OCI-LY7 (cell line): ENCODE data around the gene MAP3K15. TPM values are rescaled to one million over a fixed set of nuclear protein-coding genes. Genes with fewer than 3 reads are reported as not detected.
A peak's percentile ranks its signal among the peaks of the same experiment; 100 is the strongest.

Source experiments
- BruUV-seq: library from RNA; stranded (reverse); fragments of 400-500 nt; replicated peaks from 2 replicates; lab custom pipeline; 2021; lab: Mats Ljungman, UMichigan
- CTCF ChIA-PET: fragments of 300-600 bp; sonication (Branson Sonifier 250); formaldehyde crosslinking; loops from one replicate; lab custom pipeline; 2022; ENCODE audit warnings: antibody characterized with exemption; ENCODE audit not compliant: unreplicated experiment; lab: Charles Lee
- POLR2A ChIA-PET: fragments of 300-600 bp; sonication (Branson Sonifier 250); formaldehyde crosslinking; loops from one replicate; lab custom pipeline; 2022; ENCODE audit warnings: antibody characterized with exemption; lab: Charles Lee
- DNase-seq: peaks from one replicate; pipeline ENCODE4 v3.0.0-alpha.2; 2015; ENCODE audit warnings: low spot score
- H2AFZ ChIP-seq: fragments of 200-600 bp; sonication (generic), shearing (Covaris generic); 2 replicates; pipeline ENCODE4 v1.6.1; 2014; ENCODE audit warnings: mild to moderate bottlenecking, antibody characterized with exemption, low read length, moderate library complexity
- H3K27ac ChIP-seq: fragments of 200-600 bp; sonication (generic); 2 replicates; pipeline ENCODE4 v1.5.1; 2014; ENCODE audit warnings: mixed run types, low read depth, mild to moderate bottlenecking, moderate library complexity, low read length, inconsistent platforms; ENCODE audit not compliant: poor library complexity, severe bottlenecking
- H3K36me3 ChIP-seq: fragments of 200-600 bp; sonication (generic); 2 replicates; pipeline ENCODE4 v1.6.1; 2014; ENCODE audit warnings: mild to moderate bottlenecking, antibody characterized with exemption, low read length, moderate library complexity, mixed read lengths; ENCODE audit not compliant: insufficient read depth
- H3K4me1 ChIP-seq: fragments of 200-600 bp; sonication (generic); 2 replicates; pipeline ENCODE4 v1.5.1; 2014; ENCODE audit warnings: mild to moderate bottlenecking, low read length; ENCODE audit not compliant: insufficient read depth, poor library complexity, severe bottlenecking
- H3K4me2 ChIP-seq: fragments of 200-600 bp; sonication (generic); 2 replicates; pipeline ENCODE4 v1.6.1; 2014; ENCODE audit warnings: mild to moderate bottlenecking, low read length
- H3K4me3 ChIP-seq: fragments of 200-600 bp; sonication (generic); 2 replicates; pipeline ENCODE4 v1.5.1; 2014; ENCODE audit warnings: mild to moderate bottlenecking, low read depth, low read length; ENCODE audit not compliant: poor library complexity, severe bottlenecking
- H3K79me2 ChIP-seq: fragments of 200-600 bp; sonication (generic); 2 replicates; pipeline ENCODE4 v1.6.1; 2016; ENCODE audit warnings: low read depth, mild to moderate bottlenecking, low read length, moderate library complexity, mixed read lengths; ENCODE audit not compliant: insufficient read depth
- H3K9me2 ChIP-seq: fragments of 200-600 bp; sonication (generic); 2 replicates; pipeline ENCODE4 v1.6.1; 2016; ENCODE audit warnings: mild to moderate bottlenecking, low read length, mixed read lengths; ENCODE audit not compliant: insufficient read depth
- H3K9me3 ChIP-seq: fragments of 200-600 bp; sonication (generic); 2 replicates; pipeline ENCODE4 v1.6.1; 2014; ENCODE audit warnings: mild to moderate bottlenecking, mixed run types, low read length, mixed read lengths
- H4K20me1 ChIP-seq: fragments of 200-600 bp; sonication (generic); 2 replicates; pipeline ENCODE4 v1.6.1; 2014; ENCODE audit warnings: mild to moderate bottlenecking, antibody characterized with exemption, low read length, moderate library complexity, mixed read lengths; ENCODE audit not compliant: insufficient read depth
- CTCF ChIP-seq: fragments of 200-600 bp; sonication (generic); conservative IDR thresholded peaks from 2 replicates; pipeline ENCODE4 v1.5.1; 2014; ENCODE audit warnings: mild to moderate bottlenecking, antibody characterized with exemption, low read length, moderate library complexity, mixed read lengths
- EZH2phosphoT487 ChIP-seq: fragments of 200-600 bp; sonication (generic); IDR thresholded peaks from 2 replicates; pipeline ENCODE4 v1.6.1; 2018; ENCODE audit warnings: low read depth, borderline replicate concordance, mild to moderate bottlenecking, mixed run types, antibody characterized with exemption, low read length, moderate library complexity, mixed read lengths
- intact Hi-C: fragments of 100-400 bp; cut with micrococcal nuclease; formaldehyde crosslinking; loops from one replicate; pipeline ENCODE4 v1.10.0; 2022; ENCODE audit not compliant: unreplicated experiment
- total RNA-seq, 2 experiments: library from RNA; depleted of rRNA in 1 of 2; stranded (reverse); fragments of >200 nt in 1 of 2; shearing (Covaris generic) in 1 of 2; gene quantifications; 2 replicates each; pipeline ENCODE4 v1.2.3, GENCODE V29; 2014 to 2022

MAP3K15 gene
- total RNA-seq, 2 experiments from 2014 or later: not detected

DNA sequence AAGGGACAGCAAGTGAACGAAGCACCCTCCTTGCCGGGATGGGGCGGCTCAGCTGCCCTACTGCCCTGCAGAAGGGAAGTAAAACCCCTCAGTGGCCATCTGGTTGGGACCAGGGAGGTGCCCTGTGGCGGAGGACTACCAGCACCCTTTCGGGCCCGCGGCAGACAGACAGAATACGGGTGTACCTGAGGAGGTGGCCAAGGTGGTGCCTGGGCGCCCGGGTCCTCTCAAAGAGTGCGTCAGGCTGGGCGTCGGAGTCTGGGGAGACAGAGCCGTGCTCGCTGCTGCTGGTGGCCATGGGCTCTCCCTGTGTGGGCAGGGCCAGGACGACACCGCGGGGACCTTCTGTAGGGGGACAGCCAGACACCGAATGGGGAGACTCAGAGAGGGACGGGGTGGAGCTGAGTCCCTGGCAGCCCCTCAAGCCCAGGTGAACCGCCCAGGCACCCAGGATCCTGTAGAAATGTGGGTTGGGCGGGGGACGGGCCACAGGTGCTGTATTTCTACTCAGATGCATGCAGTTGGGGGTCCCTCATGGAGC lies 141.9 kb downstream of the MAP3K15 start:
- Histone ChIP-seq H4K20me1 (no peaks in the 10 kb centered on the region), H3K36me3 (no peaks in the 10 kb centered on the region), H3K9me3 (no peaks in the 10 kb centered on the region), H3K9me2 (no peaks in the 10 kb centered on the region), H3K4me3 (no peak overlapping the region), H3K4me1 (peaks cover 6% of the 10 kb centered on the region), H2AFZ (no peak overlapping the region), H3K4me2 (no peak overlapping the region), H3K79me2 (no peaks in the 10 kb centered on the region), H3K27ac (no peak overlapping the region)
- DNase-seq: no peak
- BruUV-seq: no TSS peak
- ChIA-PET POLR2A (no interaction called here), CTCF (interaction anchor here (1.2 kb wide), 1 partner anchor 9 kb away, joined by 3 read pairs; no protein-coding TSS in a partner anchor)
- TF ChIP-seq CTCF (no peak), EZH2phosphoT487 (no peak)
- intact Hi-C loops: loop anchor here (2.0 to 5.0 kb wide), 2 partner anchors 161 to 689 kb away; no protein-coding TSS in a partner anchor

DNA sequence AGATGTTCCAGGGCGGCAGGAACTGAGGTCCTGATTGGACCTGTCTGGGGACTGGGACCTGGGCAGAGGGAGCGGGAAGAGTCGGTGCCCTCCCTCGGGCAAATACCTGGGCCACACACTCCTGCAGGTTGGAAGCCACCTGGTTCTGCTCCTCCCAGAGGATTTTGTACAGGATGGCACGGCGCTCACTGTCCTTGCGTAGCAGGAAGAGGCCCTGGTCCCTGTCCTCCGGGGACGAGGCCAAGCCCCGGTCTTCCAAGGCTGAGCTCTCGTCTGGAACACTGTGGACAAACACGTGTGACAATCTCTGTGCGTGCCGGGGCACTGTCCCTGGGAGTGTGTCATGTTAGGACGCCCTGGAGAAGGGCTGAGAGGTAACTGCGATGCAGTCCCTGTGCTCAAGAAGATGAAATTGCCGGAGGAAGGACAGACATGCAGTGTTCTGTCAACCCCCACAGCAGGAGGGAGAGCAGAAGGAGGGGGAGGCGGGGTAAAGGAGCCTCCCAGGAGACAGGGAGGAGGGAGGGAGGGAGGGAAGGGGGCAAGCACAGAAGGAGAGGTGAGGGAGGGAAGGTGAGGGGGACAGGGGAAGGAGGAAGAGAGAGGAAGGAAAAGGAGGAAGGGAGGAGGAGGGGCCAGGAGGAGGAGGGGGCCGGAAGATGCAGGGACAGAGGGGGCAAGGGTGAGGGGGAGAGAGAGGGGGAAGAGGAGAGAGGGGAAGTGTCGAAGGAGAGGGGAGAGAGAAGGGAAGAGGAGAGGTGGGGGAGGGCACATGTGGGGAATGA lies 142.6 kb downstream of the MAP3K15 start:
- H4K20me1 ChIP-seq: no peaks in the 10 kb centered on the region
- peak overlapping the region; percentile 61 for H2AFZ ChIP-seq
- CTCF ChIA-PET: no interaction called here
- intact Hi-C loops: loop anchor here (2.0 to 5.0 kb wide), 2 partner anchors 162 to 690 kb away; no protein-coding TSS in a partner anchor
- no peaks in the 10 kb centered on the region for H3K36me3 ChIP-seq
- H3K4me2 ChIP-seq: peak overlapping the region; percentile 26; the same call in 1 of the 2 replicates
- no peak overlapping the region for H3K4me3 ChIP-seq
- no peaks in the 10 kb centered on the region for H3K79me2 ChIP-seq
- no TSS peak for BruUV-seq
- no peak overlapping the region for H3K27ac ChIP-seq
- peaks cover 6% of the 10 kb centered on the region for H3K4me1 ChIP-seq
- H3K9me2 ChIP-seq: no peaks in the 10 kb centered on the region
- no peaks in the 10 kb centered on the region for H3K9me3 ChIP-seq
- no peak for DNase-seq
- POLR2A ChIA-PET: interaction anchor here (0.7 kb wide), 1 partner anchor 757 kb away, joined by 3 read pairs; no protein-coding TSS in a partner anchor
- TF ChIP-seq CTCF: 0 out of 2 replicates have a peak, but pooled peaks have one; percentile 6
- no peak for TF ChIP-seq EZH2phosphoT487
